GM06990 (cell line): ENCODE data around the gene HSD17B12.

Experiments used
- DNase-seq: peaks from one replicate; pipeline ENCODE4 v3.0.0-alpha.2; 2011; ENCODE audit not compliant: insufficient read length; ENCODE audit errors: extremely low read depth
- H3K27me3 ChIP-seq: replicated peaks from 2 replicates; pipeline ENCODE4 v1.6.0; 2011; ENCODE audit warnings: low read length; ENCODE audit not compliant: control insufficient read depth, insufficient read depth
- H3K36me3 ChIP-seq: 2 replicates; pipeline ENCODE4 v1.5.1; 2011; ENCODE audit warnings: low read length; ENCODE audit not compliant: control insufficient read depth, insufficient read depth
- H3K4me3 ChIP-seq: replicated peaks from 2 replicates; pipeline ENCODE4 v1.5.1; 2011; ENCODE audit warnings: low read depth, mild to moderate bottlenecking, control low read depth, low read length
- CTCF ChIP-seq: IDR thresholded peaks from 2 replicates; pipeline ENCODE4 v1.5.1; 2011; ENCODE audit warnings: low read length, control low read depth, mild to moderate bottlenecking, inconsistent platforms; ENCODE audit not compliant: insufficient read depth, poor library complexity, severe bottlenecking

The HSD17B12 gene

GRCh38 chr11:43905813-43906241, 225.3 kb downstream of the HSD17B12 start:
- Histone ChIP-seq H3K27me3 (no peaks in the 10 kb centered on the region), H3K36me3 (peaks cover 5% of the 10 kb centered on the region), H3K4me3 (no peak overlapping the region)
- no peak for DNase-seq
- no peak for TF ChIP-seq CTCF
